SK-N-MC (cell line): ENCODE results near the gene C17orf78.

Source experiments
- DNase-seq: peaks from one replicate; pipeline ENCODE4 v3.0.0-alpha.2; 2011; ENCODE audit warnings: low read depth, low spot score
- H3K27ac ChIP-seq: fragments of 200-600 bp; sonication (generic); 2 replicates; pipeline ENCODE4 v1.5.1; 2016; ENCODE audit warnings: mixed run types
- H3K36me3 ChIP-seq: fragments of 200-600 bp; sonication (generic); 2 replicates; pipeline ENCODE4 v1.6.1; 2017; ENCODE audit warnings: antibody characterized with exemption, low read length, mixed read lengths; ENCODE audit not compliant: insufficient read depth
- H3K4me3 ChIP-seq: fragments of 200-600 bp; sonication (generic); 2 replicates; pipeline ENCODE4 v1.5.1; 2016
- H3K9ac ChIP-seq: fragments of 200-600 bp; sonication (generic); 2 replicates; pipeline ENCODE4 v1.8.0; 2017; ENCODE audit warnings: mixed run types, mixed read lengths; ENCODE audit not compliant: insufficient read length
- H3K9me3 ChIP-seq: fragments of 200-600 bp; sonication (generic); 2 replicates; pipeline ENCODE4 v1.6.1; 2017; ENCODE audit warnings: low read depth, mild to moderate bottlenecking, antibody characterized with exemption, low read length, moderate library complexity, mixed read lengths
- EZH2 ChIP-seq: fragments of 200-600 bp; sonication (generic); IDR thresholded peaks from one replicate; pipeline ENCODE4 v1.6.1; 2017; ENCODE audit warnings: antibody characterized with exemption
- FOXP2 ChIP-seq: optimal IDR thresholded peaks from 2 replicates; pipeline ENCODE3; 2011; ENCODE audit warnings: mild to moderate bottlenecking, moderate library complexity; ENCODE audit not compliant: insufficient read depth; ENCODE audit errors: extremely low read length, control extremely low read depth
- POLR2AphosphoS5 ChIP-seq: IDR thresholded peaks from 2 replicates; pipeline ENCODE4 v1.6.1; 2012; ENCODE audit warnings: mild to moderate bottlenecking, low read depth, low read length, borderline replicate concordance

C17orf78 gene

GRCh38 chr17:37373530-37374159, 2.1 kb upstream of the C17orf78 start:
- H3K9me3 ChIP-seq: no peaks in the 10 kb centered on the region
- no peak overlapping the region for H3K4me3 ChIP-seq
- peak; percentile 76 for DNase-seq
- H3K9ac ChIP-seq: no peak overlapping the region
- no peak for TF ChIP-seq EZH2
- TF ChIP-seq POLR2AphosphoS5: no peak
- TF ChIP-seq FOXP2: no peak
- no peaks in the 10 kb centered on the region for H3K36me3 ChIP-seq
- no peak overlapping the region for H3K27ac ChIP-seq

- DNase-seq: no peak
- Histone ChIP-seq H3K36me3 (no peaks in the 10 kb centered on the region), H3K9ac (no peak overlapping the region), H3K4me3 (no peak overlapping the region), H3K27ac (no peak overlapping the region), H3K9me3 (no peaks in the 10 kb centered on the region)
- no peak for TF ChIP-seq EZH2
- no peak for TF ChIP-seq FOXP2
- no peak for TF ChIP-seq POLR2AphosphoS5
These were observed 6.3 kb downstream of the C17orf78 start for GRCh38 chr17:37382056-37382455.

GRCh38 chr17:37384560-37385149, 8.9 kb downstream of the C17orf78 start:
- H3K9me3 ChIP-seq: no peaks in the 10 kb centered on the region
- H3K27ac ChIP-seq: no peak overlapping the region
- no peaks in the 10 kb centered on the region for H3K36me3 ChIP-seq
- no peak overlapping the region for H3K9ac ChIP-seq
- no peak for DNase-seq
- TF ChIP-seq EZH2 (no peak), POLR2AphosphoS5 (no peak), FOXP2 (no peak)
- no peak overlapping the region for H3K4me3 ChIP-seq

GRCh38 chr17:37385474-37385990, 9.7 kb downstream of the C17orf78 start:
- H3K9me3 ChIP-seq: no peaks in the 10 kb centered on the region
- no peak overlapping the region for H3K9ac ChIP-seq
- no peaks in the 10 kb centered on the region for H3K36me3 ChIP-seq
- no peak overlapping the region for H3K27ac ChIP-seq
- DNase-seq: no peak
- H3K4me3 ChIP-seq: no peak overlapping the region
- TF ChIP-seq FOXP2 (no peak), EZH2 (no peak), POLR2AphosphoS5 (no peak)

DNA sequence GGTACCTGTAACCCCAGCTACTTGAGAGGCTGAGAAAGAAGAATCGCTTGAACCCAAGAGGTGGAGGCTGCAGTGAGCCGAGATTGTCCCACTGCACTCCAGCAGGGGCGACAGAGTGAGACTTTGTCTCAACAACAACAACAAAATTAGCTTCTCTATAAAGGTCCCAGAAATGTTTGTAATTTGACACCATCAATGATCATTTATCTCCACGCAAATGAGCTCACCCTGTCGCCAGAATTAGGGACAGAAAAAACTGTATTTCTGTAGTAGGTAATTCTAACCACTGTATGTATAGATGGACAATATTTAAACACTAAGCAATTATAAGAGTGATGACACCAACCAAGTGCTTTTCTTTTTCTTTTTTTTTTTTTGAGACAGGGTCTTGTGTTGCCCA, 10.7 kb downstream of the C17orf78 start:
- H3K9ac ChIP-seq: no peak overlapping the region
- H3K36me3 ChIP-seq: no peaks in the 10 kb centered on the region
- no peak for TF ChIP-seq POLR2AphosphoS5
- no peak for TF ChIP-seq EZH2
- TF ChIP-seq FOXP2: no peak
- no peak overlapping the region for H3K27ac ChIP-seq
- DNase-seq: no peak
- H3K4me3 ChIP-seq: no peak overlapping the region
- H3K9me3 ChIP-seq: no peaks in the 10 kb centered on the region

- TF ChIP-seq POLR2AphosphoS5: no peak
- TF ChIP-seq EZH2: no peak
- TF ChIP-seq FOXP2: no peak
- Histone ChIP-seq H3K36me3 (no peaks in the 10 kb centered on the region), H3K4me3 (no peak overlapping the region), H3K27ac (no peak overlapping the region), H3K9ac (no peak overlapping the region), H3K9me3 (no peaks in the 10 kb centered on the region)
- no peak for DNase-seq
These were observed 12.5 kb downstream of the C17orf78 start for GRCh38 chr17:37388266-37388665.

DNA sequence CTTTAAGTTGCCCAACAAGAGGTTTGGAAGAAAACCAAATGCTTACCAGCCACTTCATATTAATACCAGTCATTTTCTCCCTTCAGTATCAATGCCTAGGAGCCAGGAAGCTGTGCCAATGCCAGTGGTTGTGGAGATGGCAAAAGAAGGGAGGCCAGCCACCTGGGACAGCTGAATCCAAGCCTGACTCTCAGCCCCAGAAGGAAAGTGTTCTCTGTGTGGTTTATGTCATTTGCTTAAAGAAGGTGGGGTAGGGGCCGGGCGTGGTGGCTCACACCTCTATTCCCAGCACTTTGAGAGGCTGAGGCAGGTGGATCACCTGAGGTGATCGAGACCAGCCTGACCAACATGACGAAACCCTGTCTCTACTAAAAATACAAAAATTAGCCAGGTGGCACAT, 13.4 kb downstream of the C17orf78 start:
- TF ChIP-seq FOXP2 (no peak), POLR2AphosphoS5 (no peak)
- Histone ChIP-seq H3K9me3 (no peaks in the 10 kb centered on the region), H3K27ac (no peak overlapping the region), H3K9ac (no peak overlapping the region), H3K4me3 (no peak overlapping the region), H3K36me3 (no peaks in the 10 kb centered on the region)
- DNase-seq: no peak

- DNase-seq: no peak
- Histone ChIP-seq H3K27ac (no peak overlapping the region), H3K4me3 (no peak overlapping the region), H3K9ac (no peak overlapping the region), H3K9me3 (no peaks in the 10 kb centered on the region), H3K36me3 (no peaks in the 10 kb centered on the region)
- no peak for TF ChIP-seq FOXP2
- TF ChIP-seq POLR2AphosphoS5: no peak
- TF ChIP-seq EZH2: no peak
These were observed 15.4 kb downstream of the C17orf78 start for GRCh38 chr17:37391146-37391545.
